ENCODE results near the gene PCDHGA12.

GRCh38 chr5:141475625-141476131 is 45.4 kb downstream of the PCDHGA12 start, which contains the start of gene PCDHGC3:
- TF ChIP-seq CTCF (IDR thresholded peaks at IDR 0.05) = peak; percentile 58 to 80 (median 66)
- peak; percentile 70 to 74 for TF ChIP-seq POLR2A (IDR thresholded peaks at IDR 0.05)
